Measurements from ENCODE around the gene UST.

The UST gene

GRCh38 chr6:149054559-149055194 lies 307.8 kb downstream of the UST start:
- Histone ChIP-seq H3K4me1 (ENCODE audit: control insufficient read depth, low read length) (peaks cover 16% of the 10 kb centered on the region), H3K36me3 (ENCODE audit: control insufficient read depth, low read length) (no peaks in the 10 kb centered on the region), H3K79me2 (ENCODE audit: control insufficient read depth, low read length) (no peaks in the 10 kb centered on the region), H3K4me2 (ENCODE audit: low read length) (peak overlapping the region; percentile 27), H3K4me3 (ENCODE audit: low read length) (no peak overlapping the region), H3K9me2 (replicated peaks; ENCODE audit: control insufficient read depth, low read length) (no peaks in the 10 kb centered on the region), H3K9me3 (ENCODE audit: control insufficient read depth, insufficient read depth, low read length) (no peaks in the 10 kb centered on the region), H3K27me3 (ENCODE audit: control insufficient read depth, low read length) (peaks cover 8% of the 10 kb centered on the region), H4K20me1 (ENCODE audit: control insufficient read depth, insufficient read depth, low read depth, low read length) (no peaks in the 10 kb centered on the region), H3K27ac (ENCODE audit: low read depth, low read length) (no peak overlapping the region), H3F3A (ENCODE audit: control insufficient read depth, insufficient read depth) (no peaks in the 10 kb centered on the region)
- TF ChIP-seq EZH2phosphoT487 (IDR thresholded peaks at IDR 0.05; ENCODE audit: borderline replicate concordance, low read length) (no peak), CTCF (IDR thresholded peaks at IDR 0.05; ENCODE audit: low read depth, low read length, poor library complexity, severe bottlenecking) (no peak)

- peak overlapping the region; percentile 27 for H3K4me2 ChIP-seq (ENCODE audit: low read length)
- H3K4me3 ChIP-seq (ENCODE audit: low read length) = no peak overlapping the region
- H3K4me1 ChIP-seq (ENCODE audit: control insufficient read depth, low read length) = peaks cover 23% of the 10 kb centered on the region
- no peaks in the 10 kb centered on the region for H3F3A ChIP-seq (ENCODE audit: control insufficient read depth, insufficient read depth)
- no peaks in the 10 kb centered on the region for H3K9me3 ChIP-seq (ENCODE audit: control insufficient read depth, insufficient read depth, low read length)
- H3K79me2 ChIP-seq (ENCODE audit: control insufficient read depth, low read length) = no peaks in the 10 kb centered on the region
- H3K27ac ChIP-seq (ENCODE audit: low read depth, low read length) = no peak overlapping the region
- no peaks in the 10 kb centered on the region for H3K36me3 ChIP-seq (ENCODE audit: control insufficient read depth, low read length)
- no peak for TF ChIP-seq EZH2phosphoT487 (IDR thresholded peaks at IDR 0.05; ENCODE audit: borderline replicate concordance, low read length)
- no peak for TF ChIP-seq CTCF (IDR thresholded peaks at IDR 0.05; ENCODE audit: low read depth, low read length, poor library complexity, severe bottlenecking)
- peaks cover 8% of the 10 kb centered on the region for H3K27me3 ChIP-seq (ENCODE audit: control insufficient read depth, low read length)
- no peaks in the 10 kb centered on the region for H3K9me2 ChIP-seq (replicated peaks; ENCODE audit: control insufficient read depth, low read length)
- H4K20me1 ChIP-seq (ENCODE audit: control insufficient read depth, insufficient read depth, low read depth, low read length) = no peaks in the 10 kb centered on the region
These were observed 308.5 kb downstream of the UST start for GRCh38 chr6:149055195-149055899.

- H3K9me2 ChIP-seq (replicated peaks; ENCODE audit: control insufficient read depth, low read length) = no peaks in the 10 kb centered on the region
- H4K20me1 ChIP-seq (ENCODE audit: control insufficient read depth, insufficient read depth, low read depth, low read length) = no peaks in the 10 kb centered on the region
- peaks cover 8% of the 10 kb centered on the region for H3K27me3 ChIP-seq (ENCODE audit: control insufficient read depth, low read length)
- no peaks in the 10 kb centered on the region for H3K9me3 ChIP-seq (ENCODE audit: control insufficient read depth, insufficient read depth, low read length)
- no peak for TF ChIP-seq CTCF (IDR thresholded peaks at IDR 0.05; ENCODE audit: low read depth, low read length, poor library complexity, severe bottlenecking)
- no peak overlapping the region for H3K4me2 ChIP-seq (ENCODE audit: low read length)
- no peak overlapping the region for H3K27ac ChIP-seq (ENCODE audit: low read depth, low read length)
- H3F3A ChIP-seq (ENCODE audit: control insufficient read depth, insufficient read depth) = no peaks in the 10 kb centered on the region
- H3K4me1 ChIP-seq (ENCODE audit: control insufficient read depth, low read length) = peaks cover 34% of the 10 kb centered on the region
- no peaks in the 10 kb centered on the region for H3K79me2 ChIP-seq (ENCODE audit: control insufficient read depth, low read length)
- H3K4me3 ChIP-seq (ENCODE audit: low read length) = no peak overlapping the region
- H3K36me3 ChIP-seq (ENCODE audit: control insufficient read depth, low read length) = no peaks in the 10 kb centered on the region
These were observed 310.1 kb downstream of the UST start for GRCh38 chr6:149056777-149057463.
